Omental fat pad (tissue), 4 donors: ENCODE measurements around the gene CLMP. TPM values are rescaled to one million over a fixed set of nuclear protein-coding genes. Genes with fewer than 3 reads are reported as not detected.
A peak's percentile ranks its signal among the peaks of the same experiment; 100 is the strongest.

Source experiments
- ATAC-seq: fragments of 150-250 bp; one replicate; pipeline ENCODE4 v1.9.1; 2016; ENCODE audit warnings: mild to moderate bottlenecking, moderate library complexity; ENCODE audit not compliant: low FRiP score
- DNase-seq: peaks from one replicate; pipeline ENCODE4 v3.0.0-alpha.2; 2019; ENCODE audit warnings: low spot score
- CTCF ChIP-seq, 3 donors: fragments of 450-650 bp; IDR thresholded peaks; one replicate each; pipeline ENCODE4 v1.5.1; 2016 to 2017; ENCODE audit warnings: antibody characterized with exemption in 3 of 3, mild to moderate bottlenecking in 3 of 3, moderate library complexity in 2 of 3
- total RNA-seq, 4 donors: library from RNA; depleted of rRNA; stranded (reverse); fragments of >200 nt; gene quantifications; one replicate each; pipeline ENCODE4 v1.1.0, GENCODE V29; 2016

Gene CLMP
- total RNA-seq, 4 donors from 2014 or later, result 89.7 to 182 (median 157) TPM

GRCh38 chr11:123235656-123236261 is 40.7 kb upstream of the CLMP start:
- TF ChIP-seq CTCF (IDR thresholded peaks at IDR 0.05), result no peak
- ATAC-seq (peak; percentile 12), DNase-seq (no peak)

- peak in 1 of 3 donors; percentile 3 for TF ChIP-seq CTCF (IDR thresholded peaks at IDR 0.05)
- peak; percentile 65 for ATAC-seq
- DNase-seq, result peak; percentile 50
These were observed 40.1 kb upstream of the CLMP start for GRCh38 chr11:123235117-123235655.

GRCh38 chr11:123233975-123234334 is 38.9 kb upstream of the CLMP start:
- no peak for ATAC-seq
- no peak for TF ChIP-seq CTCF (IDR thresholded peaks at IDR 0.05)
- DNase-seq, result no peak

- no peak for TF ChIP-seq CTCF (IDR thresholded peaks at IDR 0.05)
- DNase-seq (no peak), ATAC-seq (no peak)
These were observed 38.4 kb upstream of the CLMP start for GRCh38 chr11:123233280-123233974.

- ATAC-seq (no peak), DNase-seq (no peak)
- no peak for TF ChIP-seq CTCF (IDR thresholded peaks at IDR 0.05)
These were observed 36.7 kb upstream of the CLMP start for GRCh38 chr11:123231777-123232176.

GRCh38 chr11:123231256-123231655 is 36.2 kb upstream of the CLMP start:
- DNase-seq (no peak), ATAC-seq (no peak)
- TF ChIP-seq CTCF (IDR thresholded peaks at IDR 0.05), result no peak

GRCh38 chr11:123230346-123230745 is 35.3 kb upstream of the CLMP start:
- no peak for ATAC-seq

More at GRCh38 chr11:123230346-123230745, 35.3 kb upstream of the CLMP start:
- DNase-seq, result no peak
- no peak for TF ChIP-seq CTCF (IDR thresholded peaks at IDR 0.05)
